ENCODE data around the gene ARL8A. TPM values are rescaled to one million over a fixed set of nuclear protein-coding genes. Genes with fewer than 3 reads are reported as not detected.
A peak's percentile ranks its signal among the peaks of the same experiment; 100 is the strongest.

Gene ARL8A
- total and polyA plus RNA-seq, 10 donors: 16.2 to 104 (median 47.6) TPM

- Histone ChIP-seq H3K36me3 (peaks cover 0 to 92% (median 52%) of the 10 kb centered on the region in 6 donors), H3K27ac (no peak overlapping the region), H3K4me3 (no peak overlapping the region), H3K4me1 (peaks cover 7 to 41% (median 20%) of the 10 kb centered on the region in 6 donors), H3K27me3 (replicated peaks in 1 of 7) (no peaks in the 10 kb centered on the region), H3K9me3 (no peaks in the 10 kb centered on the region)
- TF ChIP-seq CTCF (IDR thresholded peaks at IDR 0.05 in 8 of 11, conservative IDR thresholded peaks at IDR 0.05 in 3 of 11) (no peak), POLR2A (IDR thresholded peaks at IDR 0.05) (no peak), POLR2AphosphoS5 (IDR thresholded peaks at IDR 0.05) (no peak)
- WGBS, 5 donors: 51 to 71% (median 63%) methylated on average over 8 of the region's 8 CpGs
- intact Hi-C loops (cut with DNase I; ENCODE audit: low total_unique reads): no loop called here
- DNase-seq: no peak
These were observed 6.1 kb upstream of the ARL8A start for GRCh38 chr1:202150602-202151001.

- Histone ChIP-seq H3K27me3 (replicated peaks in 1 of 7) (no peaks in the 10 kb centered on the region), H3K4me1 (peaks cover 10 to 41% (median 20%) of the 10 kb centered on the region in 6 donors), H3K4me3 (no peak overlapping the region), H3K9me3 (no peaks in the 10 kb centered on the region), H3K36me3 (peaks cover 0 to 88% (median 51%) of the 10 kb centered on the region in 6 donors), H3K27ac (no peak overlapping the region)
- no peak for TF ChIP-seq CTCF (IDR thresholded peaks at IDR 0.05 in 8 of 11, conservative IDR thresholded peaks at IDR 0.05 in 3 of 11)
- no peak for TF ChIP-seq POLR2AphosphoS5 (IDR thresholded peaks at IDR 0.05)
- TF ChIP-seq POLR2A (IDR thresholded peaks at IDR 0.05): no peak
- DNase-seq: no peak
- intact Hi-C loops (cut with DNase I; ENCODE audit: low total_unique reads): no loop called here
- WGBS, 5 donors: 90 to 96% (median 93%) methylated on average over 9 of the region's 9 CpGs
These were observed 5.7 kb upstream of the ARL8A start for GRCh38 chr1:202150187-202150586.

GRCh38 chr1:202149566-202149965 is 5.0 kb upstream of the ARL8A start:
- H3K27me3 ChIP-seq (replicated peaks in 1 of 7): no peaks in the 10 kb centered on the region
- no peak overlapping the region for H3K27ac ChIP-seq
- DNase-seq: no peak
- intact Hi-C loops (cut with DNase I; ENCODE audit: low total_unique reads): no loop called here
- peaks cover 0 to 82% (median 51%) of the 10 kb centered on the region in 6 donors for H3K36me3 ChIP-seq
- TF ChIP-seq CTCF (IDR thresholded peaks at IDR 0.05 in 8 of 11, conservative IDR thresholded peaks at IDR 0.05 in 3 of 11) (no peak), POLR2A (IDR thresholded peaks at IDR 0.05) (no peak), POLR2AphosphoS5 (IDR thresholded peaks at IDR 0.05) (no peak)
- peaks cover 6 to 40% (median 18%) of the 10 kb centered on the region in 6 donors for H3K4me1 ChIP-seq
- H3K4me3 ChIP-seq: no peak overlapping the region
- H3K9me3 ChIP-seq: no peaks in the 10 kb centered on the region
- 90 to 93% (median 92%) methylated on average over 4 of the region's 4 CpGs for WGBS, 5 donors

- DNase-seq: no peak
- TF ChIP-seq CTCF (IDR thresholded peaks at IDR 0.05 in 8 of 11, conservative IDR thresholded peaks at IDR 0.05 in 3 of 11) (no peak), POLR2AphosphoS5 (IDR thresholded peaks at IDR 0.05) (no peak), POLR2A (IDR thresholded peaks at IDR 0.05) (no peak)
- H3K36me3 ChIP-seq: peaks cover 0 to 70% (median 46%) of the 10 kb centered on the region in 6 donors
These were observed 3.9 kb upstream of the ARL8A start for GRCh38 chr1:202148391-202148790.

More at GRCh38 chr1:202148391-202148790, 3.9 kb upstream of the ARL8A start:
- intact Hi-C loops (cut with DNase I; ENCODE audit: low total_unique reads): no loop called here
- H3K27ac ChIP-seq: peak overlapping the region in 1 of 8 donors; percentile 33
- H3K4me1 ChIP-seq: peaks cover 6 to 34% (median 17%) of the 10 kb centered on the region in 6 donors
- no peak overlapping the region for H3K4me3 ChIP-seq
- H3K27me3 ChIP-seq (replicated peaks in 1 of 7): no peaks in the 10 kb centered on the region
- H3K9me3 ChIP-seq: no peaks in the 10 kb centered on the region
- 60 to 89% (median 77%) methylated on average over 2 to 4 of the region's 4 CpGs for WGBS, 5 donors
